Measurements from ENCODE around the gene CELF3.

Gene CELF3

GRCh38 chr1:151733126-151733525 lies 16.5 kb upstream of the CELF3 start:
- CTCF ChIA-PET: interaction anchor here (1.0 to 2.9 kb wide), 5 partner anchors 18 to 393 kb away, joined by 3 to 34 read pairs (median 6); no protein-coding TSS in a partner anchor

DNA sequence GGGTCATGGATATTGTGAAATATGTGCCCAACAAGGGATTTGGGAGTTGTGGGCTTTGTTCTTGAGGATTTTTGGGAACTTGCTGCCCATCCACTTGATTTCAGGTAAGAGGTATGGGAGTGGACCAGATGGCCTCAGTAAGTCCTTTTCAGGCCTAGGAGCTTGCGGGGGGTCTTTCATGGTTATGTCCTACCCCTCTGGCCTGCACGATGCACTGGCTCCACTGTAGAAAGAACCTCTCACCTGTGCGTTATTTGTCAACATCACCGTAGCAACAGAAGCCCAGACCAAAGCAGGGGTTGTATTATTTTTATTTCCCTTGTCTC lies 13.3 kb upstream of the CELF3 start:
- POLR2A ChIA-PET: interaction anchor here (1.0 kb wide), 1 partner anchor 190 kb away, joined by 3 read pairs; the partner anchor contains the start of gene TUFT1
- Histone ChIP-seq H3K9me3 (ENCODE audit: control insufficient read depth, insufficient read depth, low read depth, low read length) (no peaks in the 10 kb centered on the region), H3K4me3 (ENCODE audit: low read depth, low read length) (no peak overlapping the region), H3K36me3 (ENCODE audit: control insufficient read depth in 2 of 2, insufficient read depth in 1 of 2, low read length in 2 of 2) (no peaks in the 10 kb centered on the region), H3K4me1 (ENCODE audit: control insufficient read depth, insufficient read depth, low read length) (no peaks in the 10 kb centered on the region), H3K27ac (ENCODE audit: extremely low read depth, low read depth, low read length) (no peak overlapping the region)
- TF ChIP-seq, protein P1, sequence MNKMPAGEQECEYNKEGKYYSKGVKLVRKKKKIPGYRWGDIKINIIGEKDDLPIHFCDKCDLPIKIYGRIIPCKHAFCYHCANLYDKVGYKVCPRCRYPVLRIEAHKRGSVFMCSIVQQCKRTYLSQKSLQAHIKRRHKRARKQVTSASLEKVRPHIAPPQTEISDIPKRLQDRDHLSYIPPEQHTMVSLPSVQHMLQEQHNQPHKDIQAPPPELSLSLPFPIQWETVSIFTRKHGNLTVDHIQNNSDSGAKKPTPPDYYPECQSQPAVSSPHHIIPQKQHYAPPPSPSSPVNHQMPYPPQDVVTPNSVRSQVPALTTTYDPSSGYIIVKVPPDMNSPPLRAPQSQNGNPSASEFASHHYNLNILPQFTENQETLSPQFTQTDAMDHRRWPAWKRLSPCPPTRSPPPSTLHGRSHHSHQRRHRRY (tag by site-specific recombination; IDR thresholded peaks at IDR 0.05): no peak
- TF ChIP-seq ZNF174 (tag by site-specific recombination; IDR thresholded peaks at IDR 0.05) (no peak), ZNF202 (tag by site-specific recombination; IDR thresholded peaks at IDR 0.05; ENCODE audit: borderline replicate concordance) (no peak)
- TF ChIP-seq, protein P2, sequence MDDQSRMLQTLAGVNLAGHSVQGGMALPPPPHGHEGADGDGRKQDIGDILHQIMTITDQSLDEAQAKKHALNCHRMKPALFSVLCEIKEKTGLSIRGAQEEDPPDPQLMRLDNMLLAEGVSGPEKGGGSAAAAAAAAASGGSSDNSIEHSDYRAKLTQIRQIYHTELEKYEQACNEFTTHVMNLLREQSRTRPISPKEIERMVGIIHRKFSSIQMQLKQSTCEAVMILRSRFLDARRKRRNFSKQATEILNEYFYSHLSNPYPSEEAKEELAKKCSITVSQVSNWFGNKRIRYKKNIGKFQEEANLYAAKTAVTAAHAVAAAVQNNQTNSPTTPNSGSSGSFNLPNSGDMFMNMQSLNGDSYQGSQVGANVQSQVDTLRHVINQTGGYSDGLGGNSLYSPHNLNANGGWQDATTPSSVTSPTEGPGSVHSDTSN (CRISPR knock-in tag; IDR thresholded peaks at IDR 0.05): no peak
- CTCF ChIA-PET: interaction anchor here (0.8 kb wide), 1 partner anchor 136 kb away, joined by 3 read pairs; no protein-coding TSS in a partner anchor

More at GRCh38 chr1:151733126-151733525, 16.5 kb upstream of the CELF3 start:
- TF ChIP-seq ZNF169 (tag by site-specific recombination; IDR thresholded peaks at IDR 0.05) (no peak), ZNF221 (tag by site-specific recombination; IDR thresholded peaks at IDR 0.05; ENCODE audit: borderline replicate concordance) (no peak), ZNF248 (tag by site-specific recombination; IDR thresholded peaks at IDR 0.05) (no peak), ZBTB11 (tag by site-specific recombination; conservative IDR thresholded peaks at IDR 0.05; ENCODE audit: low read depth) (no peak), KLF7 (tag by site-specific recombination; IDR thresholded peaks at IDR 0.05; ENCODE audit: borderline replicate concordance) (no peak), ZNF791 (tag by site-specific recombination; IDR thresholded peaks at IDR 0.05) (no peak), GLIS1 (tag by site-specific recombination; IDR thresholded peaks at IDR 0.05) (no peak), KLF9 (tag by site-specific recombination; IDR thresholded peaks at IDR 0.05; ENCODE audit: low read depth) (no peak), ZNF416 (tag by site-specific recombination; IDR thresholded peaks at IDR 0.05) (no peak)
- TF ChIP-seq, protein P3, sequence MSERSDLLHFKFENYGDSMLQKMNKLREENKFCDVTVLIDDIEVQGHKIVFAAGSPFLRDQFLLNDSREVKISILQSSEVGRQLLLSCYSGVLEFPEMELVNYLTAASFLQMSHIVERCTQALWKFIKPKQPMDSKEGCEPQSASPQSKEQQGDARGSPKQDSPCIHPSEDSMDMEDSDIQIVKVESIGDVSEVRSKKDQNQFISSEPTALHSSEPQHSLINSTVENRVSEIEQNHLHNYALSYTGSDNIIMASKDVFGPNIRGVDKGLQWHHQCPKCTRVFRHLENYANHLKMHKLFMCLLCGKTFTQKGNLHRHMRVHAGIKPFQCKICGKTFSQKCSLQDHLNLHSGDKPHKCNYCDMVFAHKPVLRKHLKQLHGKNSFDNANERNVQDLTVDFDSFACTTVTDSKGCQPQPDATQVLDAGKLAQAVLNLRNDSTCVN (tag by site-specific recombination; optimal IDR thresholded peaks at IDR 0.05): no peak
- POLR2A ChIA-PET: no interaction called here
- Histone ChIP-seq H3K27ac (ENCODE audit: extremely low read depth, low read depth, low read length) (no peak overlapping the region), H3K9me3 (ENCODE audit: control insufficient read depth, insufficient read depth, low read depth, low read length) (no peaks in the 10 kb centered on the region), H3K4me1 (ENCODE audit: control insufficient read depth, insufficient read depth, low read length) (no peaks in the 10 kb centered on the region), H3K4me3 (ENCODE audit: low read depth, low read length) (no peak overlapping the region), H3K36me3 (ENCODE audit: control insufficient read depth in 2 of 2, insufficient read depth in 1 of 2, low read length in 2 of 2) (no peaks in the 10 kb centered on the region)
